ENCODE data around the gene GRPEL2. TPM values are rescaled to one million over a fixed set of nuclear protein-coding genes. Genes with fewer than 3 reads are reported as not detected.

GRPEL2 gene
- total RNA-seq, 2 donors from 2014 or later: 7.9 to 9.7 TPM

DNA sequence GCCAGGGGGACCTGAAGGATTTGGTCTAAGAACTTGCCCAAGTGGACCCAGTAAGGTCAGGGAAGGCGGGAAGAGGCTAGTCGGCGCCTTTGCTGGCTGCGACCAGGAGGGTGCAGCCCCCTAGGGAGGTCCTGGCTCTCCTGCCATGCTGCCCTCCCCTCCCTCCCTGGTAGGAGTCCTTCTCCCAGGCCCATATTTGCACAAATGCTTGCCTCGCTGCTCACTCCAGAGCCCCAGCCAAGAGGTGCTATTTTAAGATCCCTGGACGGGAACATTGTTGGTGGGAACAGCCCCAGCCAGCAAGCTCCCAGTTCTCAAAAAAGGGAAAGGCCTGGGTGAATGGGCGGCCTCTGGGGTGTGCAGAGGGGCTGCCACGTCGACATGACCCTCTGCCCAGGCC is 38.1 kb downstream of the GRPEL2 start:
- H3K27ac ChIP-seq: peak overlapping the region; percentile 99 to 100
- TF ChIP-seq, protein P1, sequence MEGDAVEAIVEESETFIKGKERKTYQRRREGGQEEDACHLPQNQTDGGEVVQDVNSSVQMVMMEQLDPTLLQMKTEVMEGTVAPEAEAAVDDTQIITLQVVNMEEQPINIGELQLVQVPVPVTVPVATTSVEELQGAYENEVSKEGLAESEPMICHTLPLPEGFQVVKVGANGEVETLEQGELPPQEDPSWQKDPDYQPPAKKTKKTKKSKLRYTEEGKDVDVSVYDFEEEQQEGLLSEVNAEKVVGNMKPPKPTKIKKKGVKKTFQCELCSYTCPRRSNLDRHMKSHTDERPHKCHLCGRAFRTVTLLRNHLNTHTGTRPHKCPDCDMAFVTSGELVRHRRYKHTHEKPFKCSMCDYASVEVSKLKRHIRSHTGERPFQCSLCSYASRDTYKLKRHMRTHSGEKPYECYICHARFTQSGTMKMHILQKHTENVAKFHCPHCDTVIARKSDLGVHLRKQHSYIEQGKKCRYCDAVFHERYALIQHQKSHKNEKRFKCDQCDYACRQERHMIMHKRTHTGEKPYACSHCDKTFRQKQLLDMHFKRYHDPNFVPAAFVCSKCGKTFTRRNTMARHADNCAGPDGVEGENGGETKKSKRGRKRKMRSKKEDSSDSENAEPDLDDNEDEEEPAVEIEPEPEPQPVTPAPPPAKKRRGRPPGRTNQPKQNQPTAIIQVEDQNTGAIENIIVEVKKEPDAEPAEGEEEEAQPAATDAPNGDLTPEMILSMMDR (IDR thresholded peaks at IDR 0.05): no peak
- H3K4me1 ChIP-seq (ENCODE audit: control insufficient read depth in 1 of 2, low read depth in 2 of 2): peaks cover 43 to 94% of the 10 kb centered on the region in 2 donors
- no peaks in the 10 kb centered on the region for H3K9me3 ChIP-seq
- ATAC-seq (ENCODE audit: insufficient number of reproducible peaks, low FRiP score, low read depth): peak; percentile 13
- H3K4me3 ChIP-seq: peak overlapping the region; percentile 61
- no peaks in the 10 kb centered on the region for H3K36me3 ChIP-seq
- H3K27me3 ChIP-seq (replicated peaks; ENCODE audit: insufficient read depth): no peaks in the 10 kb centered on the region
- peak; percentile 66 for DNase-seq (ENCODE audit: low spot score)

DNA sequence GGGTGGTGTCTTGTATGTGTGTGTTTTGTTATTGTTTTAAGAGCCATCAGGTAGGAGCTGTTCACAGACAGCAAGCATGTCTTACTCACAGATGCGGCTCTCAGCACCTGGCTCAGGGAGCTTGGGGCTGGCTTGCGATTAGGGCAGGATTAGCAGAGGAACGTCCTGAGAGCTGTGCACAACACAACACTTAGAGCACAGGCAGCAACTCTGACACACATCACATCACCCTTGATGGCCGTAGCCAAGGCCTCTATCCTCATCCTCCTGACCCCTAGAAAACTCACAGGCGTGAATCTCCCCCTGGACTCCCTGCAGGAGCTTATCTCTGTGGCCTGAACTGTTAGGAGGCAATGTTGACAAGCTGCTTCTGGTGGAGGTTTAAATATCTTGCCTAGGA is 40.9 kb downstream of the GRPEL2 start:
- H3K9me3 ChIP-seq: no peaks in the 10 kb centered on the region
- H3K4me3 ChIP-seq: no peak overlapping the region
- DNase-seq (ENCODE audit: low spot score) (no peak), ATAC-seq (ENCODE audit: insufficient number of reproducible peaks, low FRiP score, low read depth) (no peak)
- H3K27me3 ChIP-seq (replicated peaks; ENCODE audit: insufficient read depth): no peaks in the 10 kb centered on the region
- TF ChIP-seq, protein P1 (IDR thresholded peaks at IDR 0.05): no peak
- H3K27ac ChIP-seq: peak overlapping the region; percentile 99 to 100
- H3K4me1 ChIP-seq (ENCODE audit: control insufficient read depth in 1 of 2, low read depth in 2 of 2): peaks cover 37 to 91% of the 10 kb centered on the region in 2 donors
- H3K36me3 ChIP-seq: no peaks in the 10 kb centered on the region

DNA sequence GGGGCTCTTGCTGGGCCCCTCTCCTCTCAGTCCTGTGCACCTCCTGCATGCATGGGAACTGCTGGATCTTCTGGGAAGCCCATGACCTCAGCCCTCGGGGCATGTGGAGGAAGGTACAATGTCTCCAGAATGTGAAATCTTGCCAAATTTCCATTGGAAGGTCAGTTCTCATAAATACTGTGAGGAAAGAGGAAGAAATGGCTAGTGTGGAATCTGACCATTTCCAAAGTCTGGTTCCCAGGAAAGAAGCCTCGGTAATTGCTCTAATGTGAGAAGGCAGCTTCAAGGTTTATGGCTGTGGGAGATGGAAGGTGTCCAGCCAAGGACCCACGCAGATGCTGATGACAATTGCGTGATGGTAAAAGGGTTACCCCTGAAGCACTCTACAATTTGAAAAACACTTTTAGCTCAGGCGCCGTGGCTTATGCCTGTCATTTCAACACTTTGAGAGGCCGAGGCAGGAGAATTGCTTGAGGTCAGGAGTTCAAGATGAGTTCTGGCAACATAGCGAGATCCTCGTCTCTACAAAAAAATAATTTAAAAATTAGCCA is 41.9 kb downstream of the GRPEL2 start:
- peaks cover 36 to 83% of the 10 kb centered on the region in 2 donors for H3K4me1 ChIP-seq (ENCODE audit: control insufficient read depth in 1 of 2, low read depth in 2 of 2)
- TF ChIP-seq, protein P1 (IDR thresholded peaks at IDR 0.05): no peak
- DNase-seq (ENCODE audit: low spot score): no peak

DNA sequence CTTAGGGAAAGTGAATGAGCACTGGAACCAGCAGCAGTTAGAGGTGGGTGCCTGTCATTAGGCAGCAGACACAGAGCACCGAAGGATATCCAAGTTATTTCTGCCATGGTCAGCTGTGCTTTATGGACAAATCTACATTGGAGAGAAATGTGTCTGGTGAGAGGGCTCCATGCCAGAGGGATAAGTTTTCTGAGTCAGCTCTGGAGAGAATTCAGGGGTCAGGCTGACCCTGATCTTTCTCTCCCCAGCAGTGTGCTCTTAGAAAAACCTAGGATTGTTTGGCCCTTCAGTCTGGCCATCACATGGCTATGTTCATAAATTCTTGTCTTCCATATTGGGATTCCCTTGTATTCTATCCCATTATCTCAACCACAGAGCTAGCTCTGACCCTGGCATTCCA is 42.7 kb downstream of the GRPEL2 start:
- no peaks in the 10 kb centered on the region for H3K36me3 ChIP-seq
- DNase-seq (ENCODE audit: low spot score) (no peak), ATAC-seq (ENCODE audit: insufficient number of reproducible peaks, low FRiP score, low read depth) (no peak)
- TF ChIP-seq, protein P1 (IDR thresholded peaks at IDR 0.05): no peak
- H3K27me3 ChIP-seq (replicated peaks; ENCODE audit: insufficient read depth): no peaks in the 10 kb centered on the region
- peak overlapping the region; percentile 99 to 100 for H3K27ac ChIP-seq
- no peaks in the 10 kb centered on the region for H3K9me3 ChIP-seq
- peaks cover 28 to 74% of the 10 kb centered on the region in 2 donors for H3K4me1 ChIP-seq (ENCODE audit: control insufficient read depth in 1 of 2, low read depth in 2 of 2)
- H3K4me3 ChIP-seq: no peak overlapping the region

More for the DNA sequence above, 41.9 kb downstream of the GRPEL2 start:
- no peak for ATAC-seq (ENCODE audit: insufficient number of reproducible peaks, low FRiP score, low read depth)
- Histone ChIP-seq H3K9me3 (no peaks in the 10 kb centered on the region), H3K4me3 (peak overlapping the region; percentile 38), H3K27ac (peak overlapping the region; percentile 99 to 100), H3K27me3 (replicated peaks; ENCODE audit: insufficient read depth) (no peaks in the 10 kb centered on the region), H3K36me3 (no peaks in the 10 kb centered on the region)

DNA sequence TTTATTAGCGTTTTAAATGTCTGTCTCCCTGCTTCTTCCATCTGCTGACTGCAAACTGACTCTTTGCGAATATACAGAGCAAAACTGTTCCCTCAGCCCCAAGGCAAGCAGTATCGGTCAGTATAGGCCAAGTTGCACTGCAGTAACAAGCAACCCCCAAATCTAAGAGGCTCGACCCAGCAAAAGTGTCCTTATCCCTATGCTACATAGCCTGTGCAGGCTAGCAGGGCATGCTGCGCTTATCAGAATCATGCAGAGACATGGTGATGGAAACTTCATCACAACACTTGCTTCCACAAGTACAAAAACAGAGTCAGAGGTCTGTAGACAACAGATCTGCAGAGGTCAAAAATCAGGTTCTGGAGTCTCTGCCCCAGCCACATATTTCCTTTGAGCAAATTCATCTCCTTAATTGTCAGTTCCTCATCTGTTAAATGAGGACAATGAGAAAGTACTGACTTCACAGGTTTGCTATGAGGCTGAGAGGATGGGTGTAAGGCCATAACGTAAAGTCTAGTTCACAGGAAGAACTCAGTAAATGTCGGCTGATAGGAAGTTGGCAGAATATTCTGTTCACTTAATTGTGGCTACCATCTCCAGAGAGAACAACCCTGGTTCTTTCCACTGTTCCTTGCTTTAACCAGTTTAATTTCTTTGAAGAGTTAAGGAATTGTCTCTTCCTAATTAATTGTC is 43.3 kb downstream of the GRPEL2 start:
- Histone ChIP-seq H3K4me1 (ENCODE audit: control insufficient read depth in 1 of 2, low read depth in 2 of 2) (peaks cover 25 to 69% of the 10 kb centered on the region in 2 donors), H3K9me3 (no peaks in the 10 kb centered on the region)
- no peak for ATAC-seq (ENCODE audit: insufficient number of reproducible peaks, low FRiP score, low read depth)

More for the DNA sequence above, 43.3 kb downstream of the GRPEL2 start:
- no peak for DNase-seq (ENCODE audit: low spot score)
- TF ChIP-seq, protein P1 (IDR thresholded peaks at IDR 0.05): no peak
- peak overlapping the region; percentile 99 to 100 for H3K27ac ChIP-seq
- H3K4me3 ChIP-seq: no peak overlapping the region
- H3K36me3 ChIP-seq: no peaks in the 10 kb centered on the region
- H3K27me3 ChIP-seq (replicated peaks; ENCODE audit: insufficient read depth): no peaks in the 10 kb centered on the region

Measured in thoracic aorta (tissue), 2 donors.